ENCODE measurements around the gene DYNC1H1. TPM values are rescaled to one million over a fixed set of nuclear protein-coding genes. Genes with fewer than 3 reads are reported as not detected.

DYNC1H1 gene
- total RNA-seq, 2 experiments from 2014 or later: 291 to 301 TPM

GRCh38 chr14:102047808-102048540, 83.6 kb downstream of the DYNC1H1 start:
- POLR2A ChIA-PET: interaction anchor here (1.2 kb wide), 1 partner anchor 13 kb away, joined by 4 read pairs; no protein-coding TSS in a partner anchor
- no peaks in the 10 kb centered on the region for H3K9me3 Mint-ChIP-seq
- peaks cover 47% of the 10 kb centered on the region for H3K36me3 Mint-ChIP-seq (ENCODE audit: low read depth)
- no peak overlapping the region for H3K27ac Mint-ChIP-seq
- DNase-seq: no peak
- ATAC-seq: no peak
- TF ChIP-seq CTCF (IDR thresholded peaks at IDR 0.05): no peak
- H3K27me3 Mint-ChIP-seq: no peaks in the 10 kb centered on the region
- H3K4me3 Mint-ChIP-seq: no peak overlapping the region
- CTCF ChIA-PET: interaction anchor here (0.7 kb wide), 1 partner anchor 16 kb away, joined by 3 read pairs; no protein-coding TSS in a partner anchor
- intact Hi-C loops (cut with micrococcal nuclease): no loop called here
- H3K4me1 Mint-ChIP-seq (ENCODE audit: low read depth): no peaks in the 10 kb centered on the region

GRCh38 chr14:102049258-102050025, 85.1 kb downstream of the DYNC1H1 start:
- Mint-ChIP-seq H3K9me3 (no peaks in the 10 kb centered on the region), H3K4me3 (no peak overlapping the region), H3K36me3 (ENCODE audit: low read depth) (peaks cover 37% of the 10 kb centered on the region), H3K27me3 (no peaks in the 10 kb centered on the region), H3K27ac (no peak overlapping the region), H3K4me1 (ENCODE audit: low read depth) (no peaks in the 10 kb centered on the region)
- intact Hi-C loops (cut with micrococcal nuclease): no loop called here
- ATAC-seq (peak; percentile 21), DNase-seq (no peak)
- POLR2A ChIA-PET: no interaction called here
- no peak for TF ChIP-seq CTCF (IDR thresholded peaks at IDR 0.05)
- CTCF ChIA-PET: interaction anchor here (1.2 to 1.4 kb wide), 2 partner anchors 36 to 47 kb away, joined by 4 to 6 read pairs; no protein-coding TSS in a partner anchor

- CTCF ChIA-PET: interaction anchor here (1.1 to 1.4 kb wide), 3 partner anchors 25 to 46 kb away, joined by 3 to 6 read pairs (median 4); no protein-coding TSS in a partner anchor
- no peak for ATAC-seq
- no peak overlapping the region for H3K4me3 Mint-ChIP-seq
Observed at GRCh38 chr14:102050026-102050405, 85.6 kb downstream of the DYNC1H1 start.

GRCh38 chr14:102050625-102051024, 86.3 kb downstream of the DYNC1H1 start:
- no peak for TF ChIP-seq CTCF (IDR thresholded peaks at IDR 0.05)
- H3K36me3 Mint-ChIP-seq (ENCODE audit: low read depth): peaks cover 33% of the 10 kb centered on the region
- H3K9me3 Mint-ChIP-seq: no peaks in the 10 kb centered on the region
- no peaks in the 10 kb centered on the region for H3K4me1 Mint-ChIP-seq (ENCODE audit: low read depth)
- DNase-seq (no peak), ATAC-seq (no peak)
- intact Hi-C loops (cut with micrococcal nuclease): no loop called here
- no peak overlapping the region for H3K27ac Mint-ChIP-seq
- POLR2A ChIA-PET: interaction anchor here (1.5 kb wide), 1 partner anchor 26 kb away, joined by 3 read pairs; no protein-coding TSS in a partner anchor
- no peak overlapping the region for H3K4me3 Mint-ChIP-seq
- no peaks in the 10 kb centered on the region for H3K27me3 Mint-ChIP-seq
- CTCF ChIA-PET: interaction anchor here (1.1 to 1.4 kb wide), 2 partner anchors 25 to 45 kb away, joined by 3 to 6 read pairs; no protein-coding TSS in a partner anchor

More at GRCh38 chr14:102050026-102050405, 85.6 kb downstream of the DYNC1H1 start:
- Mint-ChIP-seq H3K27me3 (no peaks in the 10 kb centered on the region), H3K9me3 (no peaks in the 10 kb centered on the region), H3K36me3 (ENCODE audit: low read depth) (peaks cover 34% of the 10 kb centered on the region), H3K27ac (no peak overlapping the region), H3K4me1 (ENCODE audit: low read depth) (no peaks in the 10 kb centered on the region)
- POLR2A ChIA-PET: interaction anchor here (1.5 kb wide), 1 partner anchor 26 kb away, joined by 3 read pairs; no protein-coding TSS in a partner anchor
- intact Hi-C loops (cut with micrococcal nuclease): no loop called here
- no peak for TF ChIP-seq CTCF (IDR thresholded peaks at IDR 0.05)
- DNase-seq: no peak

All from activated CD8-positive, alpha-beta T cell treated with anti-CD3 and anti-CD28 coated beads for 36 hours (primary cell).